ENCODE data around the gene GJD3.

Gene GJD3

DNA sequence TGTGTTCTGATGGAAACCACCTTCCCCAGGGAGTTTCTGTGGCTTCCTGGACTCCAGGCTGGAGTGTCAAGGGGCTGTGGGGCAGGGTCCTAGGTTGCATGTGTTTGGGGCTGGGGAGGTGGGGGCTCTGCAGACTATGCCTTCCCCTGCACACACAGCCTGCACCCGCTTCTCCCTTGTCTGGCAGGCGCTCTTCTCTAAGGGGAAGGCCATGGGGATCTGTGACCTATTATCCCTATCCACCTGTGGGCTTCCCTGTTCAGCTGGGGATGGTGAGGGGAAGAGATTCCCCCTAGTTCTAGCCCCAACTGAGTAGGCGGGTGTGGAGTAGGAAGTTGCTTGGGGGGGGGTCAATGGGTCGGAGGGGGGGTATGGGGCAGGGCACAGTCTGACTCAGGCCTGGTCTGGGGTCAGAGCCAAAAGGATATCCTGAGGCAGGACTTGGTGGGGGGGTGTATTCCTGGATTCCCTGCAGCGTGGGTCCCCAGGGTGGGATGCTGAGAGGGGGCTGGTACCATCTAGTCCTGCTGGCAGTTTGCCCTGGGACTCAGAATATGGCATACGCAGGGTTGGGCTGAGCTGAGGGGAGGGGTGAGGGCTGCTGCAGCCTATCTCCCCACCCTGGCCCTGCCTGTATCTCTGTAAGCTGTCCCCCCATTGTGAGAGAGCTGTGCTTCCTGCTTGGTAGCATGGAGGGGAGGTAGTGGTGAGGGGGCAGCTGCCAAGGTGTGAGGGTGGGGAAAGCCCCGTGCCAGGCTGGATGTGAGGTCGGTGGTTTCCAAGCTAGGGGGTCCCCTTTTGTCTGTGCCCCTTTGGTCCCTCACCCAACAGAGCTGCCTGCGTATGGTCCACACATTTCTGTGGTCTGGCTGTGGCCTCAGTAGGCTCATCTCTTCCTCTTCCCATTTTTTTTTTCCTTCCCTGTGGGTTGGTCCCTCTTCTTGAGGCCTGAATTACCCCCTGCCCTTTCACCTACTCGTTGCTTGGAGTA, 40.9 kb downstream of the GJD3 start:
- DNase-seq (ENCODE audit: low read depth in 2 of 3, low spot score in 1 of 3), result no peak

DNA sequence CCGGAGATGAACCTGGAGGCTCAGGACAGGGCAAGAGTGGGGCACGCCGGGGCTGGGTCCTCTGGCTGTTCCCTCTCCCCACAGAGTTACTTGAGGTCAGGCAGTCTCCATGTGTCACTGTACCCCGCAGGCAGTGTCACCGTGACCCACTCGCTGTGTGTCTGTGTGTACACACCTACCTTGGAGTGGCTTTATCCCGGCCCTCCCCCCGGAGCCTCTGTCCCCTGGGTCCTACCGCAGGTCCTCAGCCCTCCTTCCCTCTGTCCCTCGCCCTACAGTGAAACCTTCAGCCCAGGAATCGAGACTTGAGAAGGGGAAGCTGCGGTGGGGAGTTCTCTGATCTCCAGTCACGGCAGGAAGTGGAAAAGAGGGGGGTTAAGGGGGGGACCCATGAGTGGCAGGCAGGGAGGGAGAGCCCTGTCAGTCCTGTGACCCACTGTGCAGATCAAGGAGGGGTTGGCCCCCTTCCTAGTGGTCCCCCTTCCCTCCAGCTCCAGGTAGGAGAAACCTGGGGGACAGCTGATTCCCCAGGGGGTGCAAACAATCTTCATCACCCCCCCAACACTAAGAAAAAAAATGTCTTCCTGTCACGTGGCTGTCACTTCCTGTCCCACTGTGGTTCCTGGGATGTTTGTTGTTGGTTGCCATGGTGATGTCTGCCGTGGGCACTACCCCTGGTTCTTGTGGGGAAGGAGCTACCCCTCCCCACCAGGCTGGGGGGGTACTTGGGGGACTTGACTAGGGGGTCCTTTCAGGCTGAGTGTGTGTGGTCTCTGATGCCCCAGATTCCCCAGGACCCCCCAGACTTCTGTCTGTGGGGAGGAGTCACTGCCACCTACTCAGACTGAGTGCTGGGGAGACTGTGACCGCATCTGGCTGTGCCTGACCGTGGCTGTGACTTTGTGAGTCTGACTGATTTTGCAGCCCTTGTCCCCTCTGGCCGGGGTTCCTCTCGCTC, 41.9 kb downstream of the GJD3 start:
- DNase-seq (ENCODE audit: low read depth in 2 of 3, low spot score in 1 of 3), result peak; percentile 68 to 74 (median 72)

DNA sequence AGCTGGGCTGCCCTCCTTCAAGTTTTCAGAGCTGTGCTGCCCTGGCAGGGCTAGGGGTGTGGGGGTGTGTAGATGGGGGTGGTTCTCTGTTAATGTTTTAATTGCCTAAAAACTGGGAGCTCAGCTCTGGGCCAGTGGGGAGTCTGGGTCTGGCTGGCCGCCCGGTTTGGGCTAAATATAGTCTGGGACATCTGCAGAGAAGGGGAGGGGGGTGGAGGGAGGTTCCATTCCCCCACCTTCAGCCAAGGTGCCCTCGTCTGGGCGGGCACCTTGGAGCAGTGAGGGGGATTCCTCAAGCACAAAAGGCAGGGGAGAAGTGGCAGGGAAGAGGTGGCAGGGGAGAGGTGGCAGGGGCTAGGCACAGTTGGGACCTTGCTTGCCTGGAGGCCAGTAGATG, 42.6 kb downstream of the GJD3 start:
- no peak for DNase-seq (ENCODE audit: low read depth in 2 of 3, low spot score in 1 of 3)

DNA sequence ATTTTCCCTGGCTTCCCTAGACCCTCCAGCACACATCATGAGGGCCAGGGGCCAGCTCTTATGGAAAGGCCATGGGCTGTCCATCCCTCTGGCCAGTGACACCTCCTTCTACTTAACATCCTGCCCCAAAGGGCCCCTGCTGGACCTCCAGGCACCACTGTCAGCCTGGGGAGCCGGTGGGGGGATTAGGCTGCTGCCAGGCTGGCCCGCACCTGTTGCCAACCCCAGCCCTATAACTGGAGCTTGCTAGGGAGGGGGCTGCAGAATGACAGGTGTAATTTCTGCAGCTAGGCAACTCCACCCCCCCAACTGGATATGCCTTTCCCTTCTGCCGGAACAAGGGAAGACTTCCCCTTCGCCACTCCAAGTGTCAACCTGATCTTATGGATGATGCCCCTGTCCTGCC, 43.0 kb downstream of the GJD3 start:
- no peak for DNase-seq (ENCODE audit: low read depth in 2 of 3, low spot score in 1 of 3)

GRCh38 chr17:40320756-40321523, 43.6 kb downstream of the GJD3 start:
- DNase-seq (ENCODE audit: low read depth in 2 of 3, low spot score in 1 of 3), result no peak

DNA sequence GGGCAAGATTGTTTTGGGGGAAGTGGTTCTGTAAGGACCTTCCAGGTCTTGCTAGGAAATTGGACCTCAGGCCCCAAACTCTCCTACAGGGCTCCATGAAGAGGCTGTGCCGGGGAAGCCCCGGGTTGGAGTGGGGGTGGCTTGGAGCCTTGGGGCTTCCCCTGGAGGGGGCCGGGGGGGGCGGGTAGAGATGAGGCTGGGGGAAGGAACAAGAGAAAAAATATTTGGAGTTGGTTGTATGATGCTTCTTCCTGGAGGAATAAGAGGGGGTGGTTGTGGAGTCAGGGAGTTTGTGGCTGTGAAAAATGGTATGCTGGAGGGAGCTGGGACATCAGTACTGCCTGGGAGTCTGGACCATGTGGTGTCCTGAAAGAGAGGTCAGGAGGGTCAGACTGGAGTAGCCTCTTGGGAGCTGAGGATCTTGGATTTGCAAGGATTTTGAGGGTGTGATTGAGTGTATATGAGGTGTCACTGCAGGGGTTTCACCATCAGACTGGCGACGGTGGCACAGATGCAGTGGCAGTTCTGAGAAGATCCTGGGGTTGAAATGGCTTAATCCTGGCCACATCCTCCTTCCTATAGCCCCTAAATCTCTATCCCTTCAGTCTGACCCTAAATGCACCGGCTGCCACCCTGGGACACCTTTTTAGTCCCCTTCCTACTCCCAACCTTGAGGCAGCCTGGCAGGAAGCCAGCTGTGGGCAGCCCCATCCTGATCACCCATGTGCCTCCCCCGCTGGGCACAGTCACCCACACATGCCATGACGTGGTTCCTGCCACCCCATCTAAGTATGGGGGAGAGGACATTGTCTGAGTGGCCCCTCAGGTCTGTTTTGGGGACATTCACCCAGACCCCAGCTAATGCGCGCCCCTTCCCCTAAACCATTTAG, 44.6 kb downstream of the GJD3 start:
- peak in 1 of 3 donors; percentile 47 for DNase-seq (ENCODE audit: low read depth in 2 of 3, low spot score in 1 of 3)

GRCh38 chr17:40318830-40319391, 45.6 kb downstream of the GJD3 start:
- DNase-seq (ENCODE audit: low read depth in 2 of 3, low spot score in 1 of 3), result no peak

GRCh38 chr17:40317880-40318829, 46.4 kb downstream of the GJD3 start:
- peak; percentile 84 to 94 (median 90) for DNase-seq (ENCODE audit: low read depth in 2 of 3, low spot score in 1 of 3)

- DNase-seq (ENCODE audit: low read depth in 2 of 3, low spot score in 1 of 3), result no peak
These were observed 47.1 kb downstream of the GJD3 start for GRCh38 chr17:40317345-40317873.

DNA sequence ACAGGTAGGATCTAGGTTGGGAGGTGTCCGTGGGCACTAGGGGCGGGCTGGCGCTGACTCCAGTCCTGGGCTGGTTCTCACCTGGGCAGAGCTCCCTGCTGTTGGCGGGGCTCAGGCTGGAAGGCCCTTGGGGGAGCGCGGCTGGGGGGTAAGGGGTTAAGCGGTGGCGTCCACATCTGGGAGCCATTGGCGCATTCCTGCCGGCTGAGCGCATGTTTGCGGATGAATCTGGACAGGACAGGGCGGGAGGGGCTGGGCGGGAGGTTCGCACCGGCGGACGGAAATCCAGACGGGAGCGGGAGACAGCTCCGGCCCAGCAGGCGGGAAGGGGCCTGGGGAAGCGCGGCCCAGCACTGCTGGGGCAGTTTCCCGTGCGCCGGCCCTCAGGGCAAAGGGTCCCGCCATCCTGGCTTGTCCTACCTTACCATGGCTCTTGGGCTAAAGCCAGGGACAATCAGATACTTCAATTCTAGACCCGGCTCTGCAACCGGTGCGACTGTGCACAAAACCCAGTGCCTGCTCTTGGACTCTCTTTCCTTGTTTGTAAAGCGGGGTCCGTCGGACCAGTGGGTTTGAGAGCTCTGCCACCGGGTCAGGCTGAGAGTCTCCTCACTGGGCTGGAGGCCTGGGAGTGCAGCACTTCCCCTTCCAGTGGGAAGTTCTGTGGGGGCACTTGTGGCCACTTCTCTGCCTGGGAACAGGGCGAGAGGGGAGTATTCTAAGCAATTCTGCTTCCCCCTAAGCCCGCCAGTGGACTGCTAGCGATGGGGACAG, 47.8 kb downstream of the GJD3 start:
- no peak for DNase-seq (ENCODE audit: low read depth in 2 of 3, low spot score in 1 of 3)

- DNase-seq (ENCODE audit: low read depth in 2 of 3, low spot score in 1 of 3), result no peak
These were observed 48.6 kb downstream of the GJD3 start for GRCh38 chr17:40315678-40316570.

DNA sequence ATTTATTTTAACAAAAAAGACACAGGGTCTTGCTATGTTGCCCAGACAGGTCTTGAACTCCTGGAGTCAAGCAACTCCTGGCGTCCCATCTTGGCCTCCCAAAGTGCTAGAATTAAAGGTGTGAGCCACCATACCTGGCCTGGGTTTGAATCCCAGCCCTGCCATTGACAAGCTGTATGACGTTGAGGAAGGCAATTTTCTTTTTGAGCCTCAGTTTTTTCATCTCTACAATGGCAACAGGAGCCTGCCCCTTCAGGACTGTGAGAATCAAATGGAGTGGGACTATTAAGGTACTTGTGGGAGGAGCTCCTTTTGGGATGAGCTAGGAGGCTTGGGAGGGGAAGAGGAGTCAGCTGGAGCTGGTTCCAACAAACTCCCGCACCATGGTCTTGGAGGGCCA, 49.3 kb downstream of the GJD3 start:
- no peak for DNase-seq (ENCODE audit: low read depth in 2 of 3, low spot score in 1 of 3)

DNA sequence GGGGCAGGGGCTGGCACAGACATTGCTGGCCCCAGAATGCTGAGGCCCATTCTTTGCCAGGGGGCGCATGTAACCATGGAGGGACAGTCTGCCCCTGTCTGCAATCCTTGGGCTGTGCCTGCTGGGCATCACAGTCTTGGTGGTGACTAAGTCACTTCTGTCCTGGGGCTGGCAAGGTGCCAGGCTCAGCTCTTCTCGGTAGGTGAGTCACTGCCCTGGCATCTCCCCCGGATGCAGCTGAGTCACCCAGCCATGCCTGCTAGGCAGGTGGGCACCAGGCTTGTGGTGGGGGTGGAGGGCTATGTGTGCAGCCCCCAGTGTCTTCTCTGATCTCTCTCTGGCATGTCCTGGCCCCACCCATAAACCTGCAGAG, 50.0 kb downstream of the GJD3 start:
- DNase-seq (ENCODE audit: low read depth in 2 of 3, low spot score in 1 of 3), result peak; percentile 69 to 81 (median 80)

DNA sequence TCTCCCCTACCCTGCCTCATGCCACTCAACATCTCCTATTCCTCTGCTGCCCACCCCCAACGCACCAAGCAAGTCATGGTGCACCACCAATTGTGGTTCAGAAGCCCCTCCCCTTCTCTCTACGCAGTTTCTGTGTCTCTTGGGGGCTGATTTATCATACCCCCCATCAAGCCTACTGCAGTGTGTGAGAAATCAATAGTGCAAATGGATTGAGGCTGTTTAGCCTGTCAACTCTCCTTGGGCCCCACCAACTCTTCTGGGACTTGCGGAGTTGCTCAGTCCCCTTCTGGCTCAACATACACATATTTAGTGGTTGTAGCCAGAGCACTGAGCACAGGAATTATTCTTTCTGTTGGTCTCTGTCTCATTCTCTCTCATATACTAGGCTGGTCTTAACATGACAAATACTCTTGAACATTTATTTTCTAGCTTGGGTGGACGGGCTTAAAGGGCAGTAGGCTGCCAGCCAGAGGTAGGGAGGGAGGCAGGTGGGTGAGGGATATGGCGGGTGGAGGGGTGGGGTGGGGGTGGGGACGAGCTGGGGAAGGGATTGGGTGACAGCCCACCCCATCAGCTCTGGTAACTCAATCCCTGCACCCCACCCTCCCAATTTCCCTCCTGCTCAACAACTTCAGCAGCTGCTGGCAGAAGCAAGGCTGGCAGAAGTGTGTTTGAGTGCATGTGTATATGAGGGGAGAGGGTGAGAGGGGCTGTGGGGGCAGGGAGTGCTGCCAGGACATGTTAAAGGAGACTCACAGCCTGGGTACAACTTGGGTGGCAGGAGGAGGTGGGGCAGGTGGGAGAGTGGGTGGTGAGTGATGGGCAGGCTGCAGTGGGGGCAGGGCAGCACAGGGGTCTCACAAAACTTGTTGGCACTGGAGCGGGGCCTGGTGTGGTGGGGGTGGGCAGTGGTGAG, 50.6 kb downstream of the GJD3 start:
- no peak for DNase-seq (ENCODE audit: low read depth in 2 of 3, low spot score in 1 of 3)
